AG10803 (cell line): ENCODE results near the gene KRTAP7-1.

Experiments used
- DNase-seq: peaks from one replicate; pipeline ENCODE4 v3.0.0; 2010; ENCODE audit warnings: low read depth
- H3K4me3 ChIP-seq: 2 replicates; pipeline ENCODE4 v1.5.1; 2011; ENCODE audit warnings: mild to moderate bottlenecking, low read length, control low read depth
- CTCF ChIP-seq: conservative IDR thresholded peaks from 2 replicates; pipeline ENCODE4 v1.5.1; 2011; ENCODE audit warnings: mild to moderate bottlenecking, low read length, control low read depth, inconsistent platforms

Gene KRTAP7-1

GRCh38 chr21:30829659-30830058 lies at the start of gene KRTAP7-1:
Gene KRTAP7-1 (minus strand): TSS chr21:30829759. CDS start chr21:30829698, 61 bp downstream.
- H3K4me3 ChIP-seq: no peak within 1 kb of the TSS
- TF ChIP-seq CTCF: no peak
- no peak for DNase-seq

DNA sequence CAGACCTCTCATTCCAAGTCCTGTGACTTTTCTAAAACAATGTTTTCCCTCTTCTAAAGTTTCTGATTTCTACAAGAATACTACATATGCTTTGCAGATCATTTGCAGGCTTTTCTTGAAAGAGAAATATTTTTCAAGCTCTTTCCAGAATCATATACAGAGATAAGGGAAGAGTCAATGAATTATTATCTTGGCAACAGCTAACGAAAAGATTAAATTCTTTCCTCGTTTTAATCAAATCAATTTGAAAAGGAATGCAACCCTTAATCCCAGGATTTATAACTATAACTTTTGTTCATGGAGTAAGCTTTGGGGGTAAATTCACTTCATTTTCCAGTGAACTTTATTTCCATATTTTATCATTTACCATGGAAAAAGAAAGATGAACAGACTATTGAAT lies 45.0 kb upstream of the KRTAP7-1 start:
- no peak for TF ChIP-seq CTCF
- H3K4me3 ChIP-seq: no peak overlapping the region
- DNase-seq: no peak

GRCh38 chr21:30847627-30848500 lies 18.3 kb upstream of the KRTAP7-1 start:
- DNase-seq: no peak
- no peak overlapping the region for H3K4me3 ChIP-seq
- no peak for TF ChIP-seq CTCF

GRCh38 chr21:30842990-30843389 lies 13.4 kb upstream of the KRTAP7-1 start:
- DNase-seq: no peak
- H3K4me3 ChIP-seq: no peak overlapping the region
- TF ChIP-seq CTCF: no peak

DNA sequence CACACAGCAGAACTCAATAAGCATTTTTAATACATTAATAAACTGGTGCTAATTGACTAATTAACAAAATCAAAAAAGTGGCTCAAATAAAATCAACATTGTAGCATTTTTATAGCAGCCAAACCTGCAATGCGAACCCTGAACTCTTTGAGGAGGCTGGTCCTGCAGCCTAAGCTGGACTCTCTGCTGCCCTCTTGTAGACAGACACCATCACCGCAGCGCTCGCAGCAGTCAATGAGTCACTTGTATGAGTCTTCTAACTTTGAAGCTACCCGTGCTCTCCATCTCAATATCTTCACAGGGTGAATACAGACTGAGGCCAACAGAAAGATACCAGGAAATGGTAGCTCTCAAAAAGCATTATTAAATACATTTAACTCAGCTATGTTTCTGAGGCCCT lies 9.7 kb upstream of the KRTAP7-1 start:
- no peak for TF ChIP-seq CTCF
- no peak overlapping the region for H3K4me3 ChIP-seq
- no peak for DNase-seq

- no peak for TF ChIP-seq CTCF
- no peak for DNase-seq
- no peak overlapping the region for H3K4me3 ChIP-seq
These were observed 9.0 kb upstream of the KRTAP7-1 start for GRCh38 chr21:30838536-30838935.

GRCh38 chr21:30831194-30831765 lies 1.7 kb upstream of the KRTAP7-1 start:
- H3K4me3 ChIP-seq: no peak overlapping the region
- DNase-seq: no peak
- peak; percentile 21; the same call in 1 of the 2 replicates for TF ChIP-seq CTCF
